K562 (cell line): Measurements from ENCODE around the gene RUSC1. TPM values are rescaled to one million over a fixed set of nuclear protein-coding genes. Genes with fewer than 3 reads are reported as not detected.

Source experiments
- ARID2 ChIP-seq: fragments of 450-650 bp; IDR thresholded peaks from 2 replicates; pipeline ENCODE4 v1.6.1; 2017; ENCODE audit warnings: antibody characterized with exemption, mild to moderate bottlenecking
- ATF2 ChIP-seq: sonication (generic); formaldehyde crosslinking; IDR thresholded peaks from 2 replicates; pipeline ENCODE4 v1.8.1; 2022; ENCODE audit warnings: missing genetic modification reagents
- HEY1 ChIP-seq: fragments of 250-450 bp; sonication (Bioruptor Pico); IDR thresholded peaks from 2 replicates; pipeline ENCODE4 v1.5.0; 2020; ENCODE audit warnings: mild to moderate bottlenecking, moderate library complexity, borderline replicate concordance
- LARP7 ChIP-seq: fragments of 450-650 bp; IDR thresholded peaks from 2 replicates; pipeline ENCODE4 v1.6.1; 2016
- MAX ChIP-seq: sonication (generic); formaldehyde crosslinking; IDR thresholded peaks from 2 replicates; pipeline ENCODE4 v1.9.0; 2022; ENCODE audit warnings: mild to moderate bottlenecking, missing genetic modification reagents
- MTA2 ChIP-seq: fragments of 450-650 bp; IDR thresholded peaks from 2 replicates; pipeline ENCODE4 v1.6.1; 2016; ENCODE audit warnings: low read depth
- NBN ChIP-seq: fragments of 450-650 bp; IDR thresholded peaks from 2 replicates; pipeline ENCODE4 v1.6.1; 2016; ENCODE audit warnings: low read depth, mild to moderate bottlenecking
- POLR2H ChIP-seq: IDR thresholded peaks from 2 replicates; pipeline ENCODE4 v1.6.1; 2016; ENCODE audit warnings: missing genetic modification characterization, low read depth, mild to moderate bottlenecking, control low read depth, missing compliant biosample characterization, moderate library complexity
- SRSF1 ChIP-seq: fragments of 200-400 bp; formaldehyde crosslinking; IDR thresholded peaks from 2 replicates; pipeline ENCODE4 v1.6.1; 2017; ENCODE audit warnings: mild to moderate bottlenecking, low read depth, low read length, moderate library complexity
- TAL1 ChIP-seq: fragments of 450-650 bp; IDR thresholded peaks from 2 replicates; pipeline ENCODE4 v1.6.1; 2016; ENCODE audit warnings: mild to moderate bottlenecking
- TEAD2 ChIP-seq: fragments of 450-650 bp; IDR thresholded peaks from 2 replicates; pipeline ENCODE4 v1.6.1; 2016; ENCODE audit warnings: missing genetic modification characterization, control low read depth, missing compliant biosample characterization
- TEAD4 ChIP-seq, 2 experiments: sonication (generic) in 1 of 2; formaldehyde crosslinking in 1 of 2; IDR thresholded peaks; 2 replicates each; pipeline versions ENCODE4 v1.6.1 to v1.8.0; 2012 to 2022; ENCODE audit warnings: borderline replicate concordance in 1 of 2, inconsistent platforms in 1 of 2, low read length in 1 of 2, mild to moderate bottlenecking in 1 of 2, missing genetic modification reagents in 1 of 2
- TFAM ChIP-seq: fragments of 250-450 bp; sonication (Bioruptor Pico); conservative IDR thresholded peaks from 2 replicates; pipeline ENCODE4 v1.5.0; 2021; ENCODE audit warnings: mild to moderate bottlenecking, moderate library complexity
- ZNF174 ChIP-seq: fragments of 250-450 bp; sonication (Bioruptor Pico); IDR thresholded peaks from 2 replicates; pipeline ENCODE4 v1.4.0; 2020; ENCODE audit warnings: mild to moderate bottlenecking
- ZNF239 ChIP-seq: fragments of 250-450 bp; sonication (Bioruptor Pico); IDR thresholded peaks from 2 replicates; pipeline ENCODE4 v1.4.0; 2020; ENCODE audit warnings: mild to moderate bottlenecking
- ZNF507 ChIP-seq: conservative IDR thresholded peaks from 2 replicates; pipeline ENCODE4 v1.6.1; 2017; ENCODE audit warnings: missing genetic modification characterization, missing compliant biosample characterization
- ZNF592 ChIP-seq: fragments of 450-650 bp; IDR thresholded peaks from 2 replicates; pipeline ENCODE4 v1.6.1; 2017; ENCODE audit warnings: antibody characterized with exemption, mild to moderate bottlenecking
- ZNF668 ChIP-seq: fragments of 250-450 bp; sonication (Bioruptor Pico); IDR thresholded peaks from 2 replicates; pipeline ENCODE4 v1.8.0; 2022; ENCODE audit warnings: mild to moderate bottlenecking, inconsistent platforms
- polyA plus RNA-seq, 8 experiments: library from polyadenylated mRNA; depleted of rRNA in 4 of 8; stranded (reverse) in 5 of 8; unstranded in 3 of 8; fragments of >200 nt; fragmentation: Nextera tagmentation in 2 of 8; fragmentation: Illumina TruSeq in 1 of 8; extraction: Ambion mirVana in 2 of 8; extraction: Trizol in 1 of 8; gene quantifications; 2 replicates each; pipeline versions ENCODE4 v1.2.1 to v1.2.3, GENCODE V29; 2011 to 2014; ENCODE audit warnings: inconsistent platforms in 1 of 8, missing spikeins in 1 of 8
- total RNA-seq, 7 experiments: library from RNA; depleted of rRNA in 6 of 7; stranded (reverse); fragments of >200 nt in 6 of 7; fragmentation: Illumina TruSeq in 2 of 7; extraction: Trizol in 2 of 7; gene quantifications; 2 replicates each; pipeline versions ENCODE4 v1.2.1 to v1.2.3, GENCODE V29; 2011 to 2021; ENCODE audit warnings: low replicate concordance in 1 of 7
- TF ChIP-seq, protein P1 (sequence below): IDR thresholded peaks from 2 replicates; pipeline ENCODE4 v1.6.1; 2012; ENCODE audit warnings: low read depth, low read length, improper control_type of control experiment, borderline replicate concordance
- TF ChIP-seq, protein P2 (sequence below), 3 experiments: IDR thresholded peaks in 2 of 3; conservative IDR thresholded peaks in 1 of 3; 2 replicates each; pipeline ENCODE4 v1.5.1; 2011 to 2012; ENCODE audit warnings: low read length in 3 of 3, mild to moderate bottlenecking in 3 of 3, control low read depth in 2 of 3, improper control_type of control experiment in 1 of 3, inconsistent platforms in 1 of 3, low read depth in 1 of 3, mixed read lengths in 1 of 3, moderate library complexity in 1 of 3; ENCODE audit not compliant: insufficient read depth in 2 of 3

Gene RUSC1
- total and polyA plus RNA-seq, 9 of the 15 experiments (the other 6 are each of a cell fraction or from before 2014, with no cell fraction given), result 5.7 to 68.3 (median 33.6) TPM

DNA sequence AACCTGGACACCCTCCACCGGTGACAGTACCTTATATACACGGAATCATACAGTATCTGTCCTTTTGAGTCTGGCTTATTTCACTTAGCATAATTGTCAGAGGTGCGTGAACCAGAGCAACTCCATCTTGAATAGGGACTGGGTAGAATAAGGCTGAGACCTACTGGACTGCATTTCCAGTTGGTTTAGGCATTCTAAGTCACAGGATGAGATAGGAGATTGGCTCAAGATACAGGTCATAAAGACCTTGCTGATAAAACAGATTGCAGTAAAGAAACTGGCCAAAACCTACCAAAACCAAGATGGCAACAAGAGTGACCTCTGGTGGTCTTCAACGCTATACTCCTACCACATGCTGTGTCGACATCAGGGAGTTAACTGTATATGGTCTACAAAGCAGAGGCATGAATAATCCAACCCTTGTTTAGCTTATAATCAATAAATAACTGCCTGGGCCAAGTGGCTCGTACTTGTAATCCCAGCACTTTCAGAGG lies 13.4 kb upstream of the RUSC1 start (continued):
- TF ChIP-seq, protein P1, sequence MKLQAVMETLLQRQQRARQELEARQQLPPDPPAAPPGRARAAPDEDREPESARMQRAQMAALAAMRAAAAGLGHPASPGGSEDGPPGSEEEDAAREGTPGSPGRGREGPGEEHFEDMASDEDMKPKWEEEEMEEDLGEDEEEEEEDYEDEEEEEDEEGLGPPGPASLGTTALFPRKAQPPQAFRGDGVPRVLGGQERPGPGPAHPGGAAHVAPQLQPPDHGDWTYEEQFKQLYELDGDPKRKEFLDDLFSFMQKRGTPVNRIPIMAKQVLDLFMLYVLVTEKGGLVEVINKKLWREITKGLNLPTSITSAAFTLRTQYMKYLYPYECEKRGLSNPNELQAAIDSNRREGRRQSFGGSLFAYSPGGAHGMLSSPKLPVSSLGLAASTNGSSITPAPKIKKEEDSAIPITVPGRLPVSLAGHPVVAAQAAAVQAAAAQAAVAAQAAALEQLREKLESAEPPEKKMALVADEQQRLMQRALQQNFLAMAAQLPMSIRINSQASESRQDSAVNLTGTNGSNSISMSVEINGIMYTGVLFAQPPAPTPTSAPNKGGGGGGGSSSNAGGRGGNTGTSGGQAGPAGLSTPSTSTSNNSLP, result no peak
- TF ChIP-seq ATF2 (CRISPR knock-in tag), result no peak
- TF ChIP-seq TAL1, result no peak
- peak; percentile 93 for TF ChIP-seq TEAD2 (tag)
- peak; percentile 88; the same call in 1 of the 2 replicates for TF ChIP-seq ZNF174 (CRISPR knock-in tag)
- peak; percentile 100 for TF ChIP-seq ZNF592
- TF ChIP-seq LARP7, result no peak
- no peak for TF ChIP-seq ARID2
- no peak for TF ChIP-seq MAX (CRISPR knock-in tag)
- TF ChIP-seq TEAD4 (IDR thresholded peaks at IDR 0.05; ENCODE audit: low read length), result 0 out of 2 replicates have a peak, but pooled peaks have one; percentile 10
- no peak for TF ChIP-seq TEAD4 (CRISPR knock-in tag; IDR thresholded peaks at IDR 0.05; ENCODE audit: borderline replicate concordance)
- no peak for TF ChIP-seq MTA2
- TF ChIP-seq HEY1 (CRISPR knock-in tag), result peak; percentile 68; the same call in 1 of the 2 replicates
- TF ChIP-seq ZNF239 (CRISPR knock-in tag), result peak; percentile 91
- no peak for TF ChIP-seq TFAM (CRISPR knock-in tag)
- TF ChIP-seq, protein P2, sequence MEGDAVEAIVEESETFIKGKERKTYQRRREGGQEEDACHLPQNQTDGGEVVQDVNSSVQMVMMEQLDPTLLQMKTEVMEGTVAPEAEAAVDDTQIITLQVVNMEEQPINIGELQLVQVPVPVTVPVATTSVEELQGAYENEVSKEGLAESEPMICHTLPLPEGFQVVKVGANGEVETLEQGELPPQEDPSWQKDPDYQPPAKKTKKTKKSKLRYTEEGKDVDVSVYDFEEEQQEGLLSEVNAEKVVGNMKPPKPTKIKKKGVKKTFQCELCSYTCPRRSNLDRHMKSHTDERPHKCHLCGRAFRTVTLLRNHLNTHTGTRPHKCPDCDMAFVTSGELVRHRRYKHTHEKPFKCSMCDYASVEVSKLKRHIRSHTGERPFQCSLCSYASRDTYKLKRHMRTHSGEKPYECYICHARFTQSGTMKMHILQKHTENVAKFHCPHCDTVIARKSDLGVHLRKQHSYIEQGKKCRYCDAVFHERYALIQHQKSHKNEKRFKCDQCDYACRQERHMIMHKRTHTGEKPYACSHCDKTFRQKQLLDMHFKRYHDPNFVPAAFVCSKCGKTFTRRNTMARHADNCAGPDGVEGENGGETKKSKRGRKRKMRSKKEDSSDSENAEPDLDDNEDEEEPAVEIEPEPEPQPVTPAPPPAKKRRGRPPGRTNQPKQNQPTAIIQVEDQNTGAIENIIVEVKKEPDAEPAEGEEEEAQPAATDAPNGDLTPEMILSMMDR (IDR thresholded peaks at IDR 0.05 in 2 of 3, conservative IDR thresholded peaks at IDR 0.05 in 1 of 3; ENCODE audit: insufficient read depth in 2 of 3, low read depth in 1 of 3, low read length in 3 of 3), result peak; percentile 64 to 76 (median 68)
- TF ChIP-seq POLR2H (tag), result no peak
- TF ChIP-seq ZNF668 (CRISPR knock-in tag), result peak; percentile 98
- TF ChIP-seq NBN, result no peak
- no peak for TF ChIP-seq SRSF1
- TF ChIP-seq ZNF507 (tag), result peak; percentile 60
